GM19463 (cell line): ENCODE data around the gene TTC13.
"Not testable (repeated sequence)": the region's sequence is repeated elsewhere in the genome, so short reads cannot be mapped to it uniquely, and the experiment has no call there.

ENCODE experiments used
- ATAC-seq: cut with Tn5 transposase; IDR thresholded peaks from one replicate; pipeline ENCODE4 v1.9.1; 2021; ENCODE audit warnings: mild to moderate bottlenecking, moderate library complexity; ENCODE audit not compliant: unreplicated experiment

Gene TTC13

GRCh38 chr1:230978491-230979388 is at the start of gene TTC13, which contains the start of gene ARV1:
Gene TTC13, minus strand, starts transcription at chr1:230978861. Its CDS starts 31 bp downstream, at chr1:230978830.
Gene ARV1, plus strand, starts transcription at chr1:230979094. Its CDS starts 12 bp downstream, at chr1:230979106.
- ATAC-seq: peak; percentile 90

DNA sequence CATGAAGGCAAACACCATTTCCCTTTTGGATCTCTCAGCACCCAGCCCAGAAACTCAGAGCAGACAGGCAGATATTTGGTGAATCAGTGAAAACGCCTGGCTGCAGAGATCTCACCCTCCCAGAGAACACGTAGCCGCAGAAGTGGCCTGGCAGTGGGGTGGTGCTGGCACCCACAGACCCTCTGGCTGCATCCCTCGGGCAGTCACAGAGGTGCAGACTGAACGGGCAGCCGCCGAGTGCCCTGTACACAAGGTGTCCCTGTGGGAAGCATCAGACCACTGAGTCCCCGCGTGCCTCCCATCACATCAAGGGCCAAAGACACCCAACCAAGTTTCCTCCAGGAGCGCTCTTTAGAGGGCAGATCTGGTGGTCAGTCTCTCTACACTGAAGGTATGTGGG is 49.3 kb upstream of the TTC13 start:
- ATAC-seq: no peak

DNA sequence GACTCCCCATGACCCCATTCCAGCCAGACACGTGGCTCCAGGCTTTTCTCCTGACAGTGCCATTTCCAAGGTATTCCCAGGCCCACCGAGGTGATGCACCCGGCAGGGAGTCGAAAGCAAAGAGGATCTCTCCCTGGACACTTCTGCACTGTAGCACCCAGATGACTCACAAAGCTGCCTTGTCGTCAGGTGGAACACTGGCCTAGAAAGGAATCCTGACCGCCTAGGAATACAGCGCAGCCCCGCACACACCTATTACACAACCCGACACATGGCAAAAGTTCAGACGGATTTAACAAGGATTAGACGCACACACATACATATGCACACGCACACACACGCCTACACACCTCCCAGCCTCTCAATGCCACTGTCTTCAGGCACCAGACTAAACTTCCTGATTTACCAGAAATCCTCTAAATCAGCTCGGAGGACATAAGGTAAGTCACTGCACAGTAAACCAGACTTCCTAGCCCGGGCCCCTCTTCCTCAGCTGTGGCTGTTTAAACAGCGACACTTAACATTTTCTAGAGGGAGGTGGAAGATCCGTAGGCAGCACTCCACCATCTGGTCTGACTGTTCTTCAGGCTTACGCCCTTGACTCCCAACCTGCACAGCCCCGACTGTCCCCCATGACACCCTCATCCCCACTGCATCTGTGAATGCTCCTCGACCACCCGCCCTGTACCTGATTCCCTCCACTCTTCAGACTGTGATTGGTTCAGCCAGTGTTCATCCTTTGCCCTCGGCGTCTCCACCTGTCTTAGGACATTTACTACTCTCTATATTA is 48.7 kb upstream of the TTC13 start:
- ATAC-seq: no peak

DNA sequence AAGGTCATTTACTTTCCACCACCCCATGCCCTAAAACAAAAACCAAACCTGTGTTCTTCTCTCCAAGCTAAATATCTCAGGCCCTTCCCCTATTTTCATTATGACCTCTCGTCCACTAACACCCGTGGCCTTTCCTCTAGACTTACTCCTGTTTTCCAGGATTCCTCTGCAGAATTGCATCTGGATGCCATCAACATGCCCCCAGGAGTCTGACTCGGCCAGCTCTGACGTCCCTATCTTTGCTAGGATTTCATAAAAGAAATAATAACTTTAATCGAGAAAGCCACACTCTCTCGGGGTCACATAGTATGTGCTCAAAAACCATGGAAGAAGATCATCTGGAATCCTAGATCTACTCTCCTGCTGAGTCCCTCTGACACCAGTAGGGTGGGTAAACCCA is 47.9 kb upstream of the TTC13 start:
- no peak for ATAC-seq

DNA sequence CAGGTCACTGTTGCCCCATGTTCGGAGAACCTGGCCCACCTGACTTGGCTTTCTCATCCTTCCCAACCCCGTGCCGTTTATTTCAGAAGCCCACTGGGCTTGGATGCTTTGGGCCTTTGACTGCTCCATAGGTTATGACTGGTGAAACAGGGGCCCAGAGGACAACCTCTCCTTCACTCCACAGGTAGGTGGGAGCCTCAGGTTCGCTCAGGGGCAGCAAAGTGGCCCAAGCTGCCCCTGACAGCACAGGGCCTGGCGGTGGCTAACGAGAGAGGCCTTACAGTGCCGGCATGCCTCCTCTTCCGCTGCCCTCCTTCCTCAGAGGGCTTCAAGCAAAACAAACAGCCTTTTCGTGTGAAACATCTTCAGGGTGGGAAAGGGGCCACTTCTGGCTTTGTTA is 44.5 kb upstream of the TTC13 start:
- no peak for ATAC-seq

DNA sequence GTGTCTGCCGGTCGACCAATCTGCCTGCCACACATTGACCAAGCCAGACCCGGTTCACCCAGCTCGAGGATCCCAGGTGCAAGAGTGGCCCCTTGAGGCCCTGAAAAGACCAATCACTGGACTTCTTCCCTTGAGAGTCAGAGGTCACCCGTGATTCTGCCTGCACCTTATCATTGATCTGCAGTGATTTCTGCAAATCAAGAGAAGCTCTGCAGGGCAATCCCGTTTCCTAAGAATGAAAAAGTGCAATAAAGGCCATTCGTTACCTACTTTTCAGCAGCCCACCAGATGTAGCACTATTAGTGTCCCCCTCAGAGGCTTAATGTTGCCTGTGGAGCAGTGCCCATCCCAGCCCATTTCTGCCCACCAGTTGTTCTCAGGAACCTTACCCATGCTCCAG is 43.9 kb upstream of the TTC13 start:
- not testable (repeated sequence) for ATAC-seq

- ATAC-seq: no peak
Observed at GRCh38 chr1:231021540-231022031, 42.9 kb upstream of the TTC13 start.

- ATAC-seq: no peak
Observed at GRCh38 chr1:231020816-231021215, 42.2 kb upstream of the TTC13 start.

DNA sequence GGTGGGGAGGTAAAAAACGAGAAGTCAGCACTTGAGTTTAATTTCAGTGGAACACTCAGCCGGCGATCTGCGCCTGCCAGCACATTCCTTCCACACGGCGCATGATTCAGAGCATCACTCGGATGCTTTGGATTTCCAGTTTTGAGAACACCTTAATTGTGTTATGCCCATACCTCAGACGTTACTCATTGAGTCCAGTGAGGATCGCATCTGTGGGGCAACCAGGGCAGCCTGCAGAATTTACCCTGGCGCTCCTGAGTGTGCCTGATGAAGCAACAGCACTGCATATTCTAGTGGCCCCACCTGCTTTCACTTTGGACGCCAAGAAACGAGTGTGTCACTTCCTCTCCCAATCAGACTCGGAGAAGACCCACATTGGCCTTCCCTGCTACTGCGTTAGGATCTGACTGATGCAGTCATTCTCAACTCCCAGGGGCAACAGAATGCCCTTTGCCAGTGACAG is 41.5 kb upstream of the TTC13 start:
- ATAC-seq: no peak

DNA sequence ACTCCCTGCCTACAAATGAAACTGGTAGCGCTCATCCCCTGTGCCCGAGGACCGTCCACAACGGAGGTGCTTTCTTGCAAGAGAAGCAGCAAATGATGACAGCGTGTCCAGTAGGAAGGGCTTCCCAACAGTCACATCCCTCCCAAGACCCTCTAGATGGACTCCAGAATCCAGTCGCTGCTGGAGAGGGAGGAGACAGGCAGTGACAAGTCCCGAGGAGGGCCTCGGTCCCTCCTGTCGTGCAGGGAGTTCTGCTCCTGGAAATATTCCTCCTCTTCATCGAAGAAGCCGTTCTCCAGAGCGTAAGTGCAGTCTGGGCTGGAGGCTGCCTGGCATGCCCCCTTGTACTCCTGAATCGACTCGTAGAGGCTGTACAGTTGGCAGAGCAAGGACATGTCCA is 41.0 kb upstream of the TTC13 start:
- no peak for ATAC-seq

DNA sequence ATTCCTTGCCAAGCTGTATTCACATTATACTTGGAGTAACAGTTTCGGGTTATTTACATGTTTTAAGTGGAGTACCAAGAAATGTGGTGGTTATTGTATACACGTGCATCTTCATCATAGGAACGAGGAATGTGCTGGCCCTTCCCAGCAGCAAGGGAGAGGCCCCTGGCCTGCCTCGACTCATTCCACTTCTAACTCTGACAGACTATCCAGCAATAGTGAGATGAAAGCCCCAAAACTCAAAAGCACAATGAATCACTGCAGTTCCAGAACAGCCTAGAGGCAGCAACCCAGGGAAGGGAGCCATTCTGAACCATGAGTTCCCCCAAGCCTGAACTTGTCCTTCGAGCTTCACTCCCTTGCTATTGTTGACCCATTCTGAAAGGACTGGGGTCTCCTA is 38.3 kb upstream of the TTC13 start:
- no peak for ATAC-seq

GRCh38 chr1:231016234-231016633 is 37.6 kb upstream of the TTC13 start:
- ATAC-seq: no peak

- ATAC-seq: no peak
Observed at GRCh38 chr1:231013391-231014015, 34.8 kb upstream of the TTC13 start.

GRCh38 chr1:231011963-231012362 is 33.3 kb upstream of the TTC13 start:
- no peak for ATAC-seq

DNA sequence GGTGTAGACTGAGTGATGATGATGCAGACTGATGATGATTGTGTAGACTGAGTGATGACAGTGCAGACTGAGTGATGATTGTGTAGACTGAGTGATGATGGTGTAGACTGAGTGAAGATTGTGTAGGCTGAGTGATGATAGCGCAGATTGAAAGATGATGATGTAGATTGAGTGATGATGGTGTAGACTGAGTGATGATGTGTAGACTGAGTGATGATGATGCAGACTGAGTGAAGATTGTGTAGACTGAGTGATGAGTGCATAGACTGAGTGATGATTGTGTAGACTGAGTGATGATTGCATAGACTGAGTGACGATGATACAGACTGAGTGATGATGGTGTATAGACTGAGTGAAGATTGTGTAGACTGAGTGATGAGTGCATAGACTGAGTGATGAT is 32.7 kb upstream of the TTC13 start:
- ATAC-seq: no peak

- not testable (repeated sequence) for ATAC-seq
Observed at GRCh38 chr1:231007535-231007934, 28.9 kb upstream of the TTC13 start.

DNA sequence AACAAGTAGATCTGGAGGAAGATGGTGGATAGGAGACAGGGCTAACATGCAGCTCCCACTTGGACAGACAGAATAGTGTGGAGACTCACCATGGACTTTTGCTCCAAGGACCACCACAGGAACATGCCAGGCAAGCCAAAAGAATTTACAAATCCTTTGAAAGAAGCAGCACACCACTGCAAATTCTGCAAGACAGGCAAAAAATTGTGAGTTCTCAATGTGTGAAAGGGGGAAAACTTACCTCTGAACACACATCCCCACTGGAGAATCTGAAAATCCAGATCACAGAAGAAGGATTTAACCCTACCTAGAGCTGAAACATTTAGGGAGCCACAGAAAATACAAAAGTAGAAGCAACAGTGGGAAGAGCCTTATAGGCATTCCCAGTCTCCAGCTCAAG is 23.2 kb upstream of the TTC13 start:
- ATAC-seq: no peak

GRCh38 chr1:231000639-231001038 is 22.0 kb upstream of the TTC13 start:
- no peak for ATAC-seq

GRCh38 chr1:231000201-231000600 is 21.5 kb upstream of the TTC13 start:
- no peak for ATAC-seq

GRCh38 chr1:230994860-230995259 is 16.2 kb upstream of the TTC13 start:
- ATAC-seq: no peak

- no peak for ATAC-seq
Observed at GRCh38 chr1:230992100-230992774, 13.6 kb upstream of the TTC13 start.
